Ovary (tissue), 9 donors: ENCODE data around the gene MOGAT1. TPM values are rescaled to one million over a fixed set of nuclear protein-coding genes. Genes with fewer than 3 reads are reported as not detected.

Experiments
- DNase-seq, 5 donors: peaks; one replicate each; pipeline ENCODE4 v3.0.0-alpha.2; 2019 to 2020
- H3K27ac ChIP-seq, 2 donors: fragments of 200-600 bp; one replicate each; pipeline versions ENCODE4 v1.5.1 to v1.8.0; 2019 to 2022
- H3K27me3 ChIP-seq: fragments of 200-600 bp; one replicate; pipeline ENCODE4 v1.8.0; 2022
- H3K36me3 ChIP-seq: fragments of 200-600 bp; sonication (generic); one replicate; pipeline ENCODE4 v1.5.1; 2019
- H3K4me1 ChIP-seq: one replicate; pipeline ENCODE4 v1.8.1; 2013; ENCODE audit warnings: mild to moderate bottlenecking, moderate library complexity; ENCODE audit not compliant: insufficient read depth
- H3K4me3 ChIP-seq: fragments of 200-600 bp; sonication (generic); one replicate; pipeline ENCODE4 v1.5.1; 2017
- H3K9me3 ChIP-seq, 2 donors: fragments of 200-600 bp in 1 of 2; sonication (generic) in 1 of 2; one replicate each; pipeline versions ENCODE4 v1.5.1 to v1.8.1; 2013 to 2019; ENCODE audit warnings: mild to moderate bottlenecking in 1 of 2, moderate library complexity in 1 of 2
- CTCF ChIP-seq, 3 donors: fragments of 450-650 bp in 2 of 3; fragments of 200-600 bp in 1 of 3; IDR thresholded peaks; one replicate each; pipeline versions ENCODE4 v1.5.1 to v1.8.0; 2016 to 2022; ENCODE audit warnings: antibody characterized with exemption in 3 of 3, mild to moderate bottlenecking in 1 of 3
- EP300 ChIP-seq: sonication (generic); formaldehyde crosslinking; IDR thresholded peaks from one replicate; pipeline ENCODE4 v1.6.1; 2017; ENCODE audit warnings: antibody characterized with exemption
- POLR2A ChIP-seq: fragments of 450-650 bp; IDR thresholded peaks from one replicate; pipeline ENCODE4 v1.6.1; 2017; ENCODE audit warnings: antibody characterized with exemption, mild to moderate bottlenecking, moderate library complexity
- WGBS, 3 donors: extraction: QIAGEN DNeasy Blood & Tissue Kit in 1 of 3; methylation state at CpG; one replicate each; pipeline versions ENCODE4 v1.1.5 to v1.1.7; 2013 to 2017; 5-methylcytosine and 5-hydroxymethylcytosine counted together
- intact Hi-C, 4 donors: fragments of 100-400 bp; cut with DNase I; formaldehyde crosslinking; loops; one replicate each; pipeline versions ENCODE4 v1.11.0 to v1.15.1; 2022 to 2023
- polyA plus RNA-seq, 2 donors: library from polyadenylated mRNA; stranded (reverse); fragments of 200-250 nt in 1 of 2; fragments of 350-450 nt in 1 of 2; fragmentation: Illumina TruSeq in 1 of 2; extraction: RNeasy Lipid Tissue Mini Kit (QIAGEN cat#74804) in 1 of 2; gene quantifications; one replicate each; pipeline ENCODE4 v1.2.3, GENCODE V29; 2013 to 2014
- total RNA-seq, 7 donors: library from RNA; depleted of rRNA in 2 of 7; stranded (reverse); fragments of >200 nt in 2 of 7; fragmentation: NEBNext Ultra II Directional in 3 of 7; extraction: Animal tissue kit (Norgen Biotek cat#: 25700) in 3 of 7; gene quantifications; one replicate each; pipeline versions ENCODE4 v1.1.0 to v1.2.4, GENCODE V29; 2016 to 2023
- donor health status: DM: no; HTN: no; CAD: no; lungs with moderate emphysema.
- donor health status: DM: no; HTN: no; CAD: no.
- donor health status: Bipolar disorder and iron deficiency.
- donor health status: DM: yes; HTN: yes; CAD: no.
- donor health status: DM: no; HTN: no; CAD: no.
- donor health status: DM: yes; HTN: yes; CAD: no.

The MOGAT1 gene
- total and polyA plus RNA-seq, 9 donors: not detected

- intact Hi-C loops: no loop called here
- Histone ChIP-seq H3K36me3 (no peaks in the 10 kb centered on the region), H3K4me3 (no peak overlapping the region), H3K9me3 (no peaks in the 10 kb centered on the region), H3K27me3 (no peaks in the 10 kb centered on the region), H3K27ac (no peak overlapping the region), H3K4me1 (peaks cover 9% of the 10 kb centered on the region)
- no peak for DNase-seq
- TF ChIP-seq EP300: no peak
- TF ChIP-seq CTCF (IDR thresholded peaks at IDR 0.05): no peak
- WGBS, 3 donors: 39 to 50% (median 46%) methylated on average over 2 of the region's 2 CpGs
Observed at GRCh38 chr2:222736301-222736700, 64.8 kb downstream of the MOGAT1 start.

- Histone ChIP-seq H3K36me3 (no peaks in the 10 kb centered on the region), H3K4me1 (peaks cover 9% of the 10 kb centered on the region), H3K27me3 (no peaks in the 10 kb centered on the region), H3K27ac (no peak overlapping the region), H3K9me3 (no peaks in the 10 kb centered on the region), H3K4me3 (no peak overlapping the region)
- 80 to 89% (median 82%) methylated on average over 6 of the region's 6 CpGs for WGBS, 3 donors
- intact Hi-C loops: no loop called here
- no peak for DNase-seq
- no peak for TF ChIP-seq EP300
- TF ChIP-seq POLR2A: no peak
- TF ChIP-seq CTCF (IDR thresholded peaks at IDR 0.05): no peak
Observed at GRCh38 chr2:222736924-222737323, 65.5 kb downstream of the MOGAT1 start.

GRCh38 chr2:222738312-222738711 is 66.9 kb downstream of the MOGAT1 start:
- 96% methylated on average over 5 of the region's 5 CpGs for WGBS, 3 donors
- no peak for DNase-seq
- intact Hi-C loops: no loop called here
- H3K9me3 ChIP-seq: no peaks in the 10 kb centered on the region
- peaks cover 10% of the 10 kb centered on the region for H3K4me1 ChIP-seq
- H3K4me3 ChIP-seq: no peak overlapping the region
- H3K27ac ChIP-seq: no peak overlapping the region
- H3K27me3 ChIP-seq: no peaks in the 10 kb centered on the region
- TF ChIP-seq EP300 (no peak), POLR2A (no peak), CTCF (IDR thresholded peaks at IDR 0.05) (no peak)
- H3K36me3 ChIP-seq: no peaks in the 10 kb centered on the region

- Histone ChIP-seq H3K9me3 (no peaks in the 10 kb centered on the region), H3K36me3 (no peaks in the 10 kb centered on the region), H3K4me1 (peaks cover 11% of the 10 kb centered on the region), H3K27me3 (no peaks in the 10 kb centered on the region), H3K27ac (no peak overlapping the region), H3K4me3 (no peak overlapping the region)
- 58 to 77% (median 77%) methylated on average over 3 of the region's 3 CpGs for WGBS, 3 donors
- no peak for DNase-seq
- intact Hi-C loops: no loop called here
- TF ChIP-seq EP300: no peak
- TF ChIP-seq CTCF (IDR thresholded peaks at IDR 0.05): no peak
- no peak for TF ChIP-seq POLR2A
Observed at GRCh38 chr2:222738809-222739208, 67.4 kb downstream of the MOGAT1 start.

GRCh38 chr2:222739939-222740338 is 68.5 kb downstream of the MOGAT1 start:
- TF ChIP-seq EP300: no peak
- no peak for TF ChIP-seq POLR2A
- TF ChIP-seq CTCF (IDR thresholded peaks at IDR 0.05): no peak
- DNase-seq: no peak
- no peaks in the 10 kb centered on the region for H3K27me3 ChIP-seq
- no peaks in the 10 kb centered on the region for H3K9me3 ChIP-seq
- H3K4me3 ChIP-seq: no peak overlapping the region
- H3K27ac ChIP-seq: no peak overlapping the region
- intact Hi-C loops: no loop called here
- H3K36me3 ChIP-seq: no peaks in the 10 kb centered on the region
- WGBS, 3 donors: 91 to 92% (median 91%) methylated on average over 4 of the region's 4 CpGs
- peaks cover 7% of the 10 kb centered on the region for H3K4me1 ChIP-seq
